HFF-Myc (cell line): ENCODE data around the gene ZMYND19.
"Not testable (repeated sequence)": the region's sequence is repeated elsewhere in the genome, so short reads cannot be mapped to it uniquely, and the experiment has no call there.

Experiments
- DNase-seq: peaks from one replicate; pipeline ENCODE4 v3.0.0-alpha.2; 2011; ENCODE audit warnings: low read depth; ENCODE audit errors: extremely low read depth
- H3K4me3 ChIP-seq: replicated peaks from 2 replicates; pipeline ENCODE4 v1.5.1; 2011; ENCODE audit warnings: low read depth, mild to moderate bottlenecking, control low read depth, low read length
- TF ChIP-seq, protein P1 (sequence below): IDR thresholded peaks from 2 replicates; pipeline ENCODE4 v1.5.1; 2012; ENCODE audit warnings: mild to moderate bottlenecking, low read depth, low read length, control low read depth; ENCODE audit errors: missing control alignments

The ZMYND19 gene

GRCh38 chr9:137605121-137606004 is 15.1 kb upstream of the ZMYND19 start, which contains the start of gene ARRDC1:
Gene ARRDC1 (plus strand): TSS chr9:137605686. CDS start chr9:137605718, 32 bp downstream.
- no peak for DNase-seq
- TF ChIP-seq, protein P1, sequence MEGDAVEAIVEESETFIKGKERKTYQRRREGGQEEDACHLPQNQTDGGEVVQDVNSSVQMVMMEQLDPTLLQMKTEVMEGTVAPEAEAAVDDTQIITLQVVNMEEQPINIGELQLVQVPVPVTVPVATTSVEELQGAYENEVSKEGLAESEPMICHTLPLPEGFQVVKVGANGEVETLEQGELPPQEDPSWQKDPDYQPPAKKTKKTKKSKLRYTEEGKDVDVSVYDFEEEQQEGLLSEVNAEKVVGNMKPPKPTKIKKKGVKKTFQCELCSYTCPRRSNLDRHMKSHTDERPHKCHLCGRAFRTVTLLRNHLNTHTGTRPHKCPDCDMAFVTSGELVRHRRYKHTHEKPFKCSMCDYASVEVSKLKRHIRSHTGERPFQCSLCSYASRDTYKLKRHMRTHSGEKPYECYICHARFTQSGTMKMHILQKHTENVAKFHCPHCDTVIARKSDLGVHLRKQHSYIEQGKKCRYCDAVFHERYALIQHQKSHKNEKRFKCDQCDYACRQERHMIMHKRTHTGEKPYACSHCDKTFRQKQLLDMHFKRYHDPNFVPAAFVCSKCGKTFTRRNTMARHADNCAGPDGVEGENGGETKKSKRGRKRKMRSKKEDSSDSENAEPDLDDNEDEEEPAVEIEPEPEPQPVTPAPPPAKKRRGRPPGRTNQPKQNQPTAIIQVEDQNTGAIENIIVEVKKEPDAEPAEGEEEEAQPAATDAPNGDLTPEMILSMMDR: no peak
- H3K4me3 ChIP-seq: peak within 1 kb of the TSS; percentile 49

DNA sequence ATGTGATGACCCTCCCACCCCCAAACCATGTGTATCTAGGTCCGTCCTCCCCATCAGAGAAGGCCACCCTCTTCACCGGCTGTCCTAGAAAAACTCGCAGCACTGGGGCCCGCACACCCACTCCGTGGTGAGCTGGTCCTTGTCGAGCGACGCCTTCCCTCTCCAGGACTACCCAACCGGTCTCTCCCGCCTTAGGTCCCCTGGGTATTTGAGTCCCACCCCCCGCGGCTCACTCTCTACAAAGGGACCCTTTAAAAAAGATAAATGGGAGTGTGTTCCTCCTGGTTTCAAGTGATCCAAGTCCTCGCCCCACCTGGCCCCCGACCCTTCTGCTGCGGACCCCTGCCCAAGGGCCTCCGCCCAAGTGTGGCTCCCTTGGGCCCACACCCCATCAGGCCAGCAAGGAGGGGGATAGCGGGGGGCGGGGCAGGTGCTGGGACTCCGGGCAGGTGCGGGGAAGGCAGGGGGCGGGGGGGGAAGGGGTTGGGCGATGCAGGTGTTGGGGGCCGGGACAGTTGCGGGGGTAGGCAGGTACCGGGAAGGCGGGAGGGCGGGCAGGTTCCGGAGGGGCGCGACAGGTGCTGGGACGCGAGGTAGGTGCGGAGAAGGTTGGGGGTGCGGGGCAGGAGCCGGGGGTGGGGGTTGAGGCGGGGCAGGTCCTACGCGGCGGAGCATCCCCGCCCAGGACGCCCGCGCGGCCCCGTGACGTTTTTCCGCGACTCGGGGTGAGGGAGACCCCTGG is 14.2 kb upstream of the ZMYND19 start:
- no peak for DNase-seq
- TF ChIP-seq, protein P1: no peak
- peak overlapping the region; percentile 24; the same call in 1 of the 2 replicates for H3K4me3 ChIP-seq

DNA sequence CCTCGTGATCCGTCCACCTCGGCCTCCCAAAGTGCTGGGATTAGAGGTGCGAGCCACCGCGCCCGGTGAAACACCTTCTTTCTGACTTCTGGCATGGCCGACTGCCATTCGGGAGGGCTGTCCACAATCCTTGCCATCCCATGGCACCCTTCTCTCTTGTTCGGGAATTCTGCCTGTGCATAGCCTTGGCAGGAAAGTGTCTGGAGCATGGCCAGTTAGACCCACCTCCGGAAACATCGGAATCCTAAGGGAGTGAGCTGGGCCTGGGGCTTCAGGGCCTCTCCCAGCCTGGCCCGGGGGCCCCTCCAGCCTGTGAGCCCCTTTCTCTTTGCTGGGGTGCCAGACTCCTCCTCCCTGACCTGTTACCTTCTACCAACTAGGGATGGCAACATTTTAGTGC is 13.6 kb upstream of the ZMYND19 start:
- TF ChIP-seq, protein P1: no peak
- no peak overlapping the region for H3K4me3 ChIP-seq
- no peak for DNase-seq

GRCh38 chr9:137602661-137603060 is 12.3 kb upstream of the ZMYND19 start:
- no peak for DNase-seq
- TF ChIP-seq, protein P1: no peak
- no peak overlapping the region for H3K4me3 ChIP-seq

GRCh38 chr9:137598943-137599342 is 8.6 kb upstream of the ZMYND19 start:
- no peak overlapping the region for H3K4me3 ChIP-seq
- DNase-seq: no peak
- TF ChIP-seq, protein P1: no peak

DNA sequence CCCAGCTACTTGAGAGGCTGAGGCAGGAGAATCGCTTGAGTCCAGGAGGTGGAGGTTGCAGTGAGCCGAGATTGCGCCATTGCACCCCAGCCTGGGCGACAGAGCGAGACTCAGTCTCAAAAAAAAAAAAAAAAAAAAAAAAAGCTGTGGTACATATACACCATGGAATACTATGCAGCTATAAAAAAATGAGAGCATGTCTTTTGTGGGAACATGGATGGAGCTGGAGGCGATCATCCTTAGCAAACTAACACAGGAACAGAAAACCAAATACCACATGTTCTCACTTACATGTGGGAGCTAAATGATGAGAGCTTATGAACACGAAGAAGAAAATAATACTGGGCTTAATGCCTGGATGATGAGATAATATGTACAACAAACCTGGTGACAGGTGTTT is 6.3 kb upstream of the ZMYND19 start:
- not testable (repeated sequence) for DNase-seq, H3K4me3 ChIP-seq

GRCh38 chr9:137593176-137593575 is 2.9 kb upstream of the ZMYND19 start:
- no peak for DNase-seq
- no peak overlapping the region for H3K4me3 ChIP-seq
- TF ChIP-seq, protein P1: no peak
